NOMO-1 treated with DMSO at 0.1 percent for 48 hours (cell line): ENCODE data around the gene NAP1L4.
A peak's percentile ranks its signal among the peaks of the same experiment; 100 is the strongest.

Source experiments
- DNase-seq: peaks from one replicate; lab custom pipeline; 2025; ENCODE audit not compliant: unreplicated experiment; lab: John Stamatoyannopoulos, UW

Gene NAP1L4

GRCh38 chr11:3010521-3011275, 18.6 kb upstream of the NAP1L4 start:
- no peak for DNase-seq

- DNase-seq: no peak
These were observed 17.9 kb upstream of the NAP1L4 start for GRCh38 chr11:3010004-3010403.

GRCh38 chr11:3009481-3009880, 17.4 kb upstream of the NAP1L4 start:
- DNase-seq: no peak

GRCh38 chr11:3008746-3009336, 16.7 kb upstream of the NAP1L4 start:
- no peak for DNase-seq

- no peak for DNase-seq
These were observed 15.4 kb upstream of the NAP1L4 start for GRCh38 chr11:3007404-3008010.

GRCh38 chr11:3006505-3007260, 14.6 kb upstream of the NAP1L4 start:
- no peak for DNase-seq

- no peak for DNase-seq
These were observed 12.4 kb upstream of the NAP1L4 start for GRCh38 chr11:3004481-3004880.

- DNase-seq: no peak
These were observed 11.5 kb upstream of the NAP1L4 start for GRCh38 chr11:3003396-3004231.

- no peak for DNase-seq
These were observed 10.7 kb upstream of the NAP1L4 start for GRCh38 chr11:3002871-3003270.

GRCh38 chr11:3002351-3002861, 10.3 kb upstream of the NAP1L4 start:
- DNase-seq: peak; percentile 14

- no peak for DNase-seq
These were observed 9.4 kb upstream of the NAP1L4 start for GRCh38 chr11:3001496-3001895.

- DNase-seq: no peak
These were observed 8.2 kb upstream of the NAP1L4 start for GRCh38 chr11:3000032-3000961.

- no peak for DNase-seq
These were observed 7.4 kb upstream of the NAP1L4 start for GRCh38 chr11:2999464-2999998.

- no peak for DNase-seq
These were observed 6.1 kb upstream of the NAP1L4 start for GRCh38 chr11:2998073-2998850.

GRCh38 chr11:2997406-2997805, 5.3 kb upstream of the NAP1L4 start:
- no peak for DNase-seq

- no peak for DNase-seq
These were observed 4.8 kb upstream of the NAP1L4 start for GRCh38 chr11:2996976-2997375.

GRCh38 chr11:2995893-2996554, 3.9 kb upstream of the NAP1L4 start:
- no peak for DNase-seq

GRCh38 chr11:2995031-2995561, 3.0 kb upstream of the NAP1L4 start:
- no peak for DNase-seq
